HepG2 (cell line): ENCODE measurements around the gene NPEPL1. TPM values are rescaled to one million over a fixed set of nuclear protein-coding genes. Genes with fewer than 3 reads are reported as not detected.

Experiments used
- ATAC-seq: fragments of 200-7000 bp; cut with Tn5 transposase; 3 replicates; pipeline ENCODE4 v1.9.1; 2020; ENCODE audit warnings: mild to moderate bottlenecking, moderate library complexity
- BruUV-seq: library from RNA; stranded (reverse); fragments of 400-500 nt; replicated peaks from 2 replicates; lab custom pipeline; 2021; lab: Mats Ljungman, UMichigan
- CTCF ChIA-PET: fragments of 300-600 bp; formaldehyde crosslinking; extraction: SDS; loops from one replicate; lab custom pipeline; 2021; ENCODE audit warnings: low total read pairs, inconsistent platforms, low intra/inter-chr PET ratio; lab: Yijun Ruan, JAX
- POLR2A ChIA-PET: fragments of 350-600 bp; sonication (Branson Sonifier 250); formaldehyde crosslinking; loops from one replicate; lab custom pipeline; 2020; ENCODE audit warnings: antibody characterized with exemption, inconsistent platforms; lab: Yijun Ruan, JAX
- DNase-seq: peaks from one replicate; pipeline ENCODE4 v3.0.0-alpha.2; 2015; ENCODE audit warnings: low spot score
- FAIRE-seq: peaks from 3 replicates; lab custom pipeline; 2011; peaks lifted over from hg19 to GRCh38; lab: Jason Lieb, UNC
- H2AFZ ChIP-seq: one replicate; pipeline ENCODE4 v1.6.1; 2011; ENCODE audit warnings: low read length, inconsistent platforms
- H3K27ac ChIP-seq: fragments of 300-600 bp; 3 replicates; pipeline ENCODE4 v1.8.0; 2011; ENCODE audit warnings: mixed run types, mild to moderate bottlenecking, mixed read lengths, low read length, inconsistent platforms; ENCODE audit not compliant: insufficient read depth; ENCODE audit errors: extremely low read length
- H3K27me3 ChIP-seq, 2 experiments: fragments of 200-600 bp in 1 of 2; 2 replicates in 1 of 2; 3 replicates in 1 of 2; pipeline versions ENCODE4 v1.6.0 to v1.8.0; 2011; ENCODE audit warnings: low read length in 2 of 2, mild to moderate bottlenecking in 2 of 2, moderate library complexity in 2 of 2, inconsistent platforms in 1 of 2; ENCODE audit not compliant: insufficient read depth in 2 of 2, control insufficient read depth in 1 of 2
- H3K36me3 ChIP-seq, 2 experiments: fragments of 200-600 bp in 1 of 2; replicated peaks in 1 of 2; 2 replicates in 1 of 2; 3 replicates in 1 of 2; pipeline versions ENCODE4 v1.5.1 to v1.8.0; 2011; ENCODE audit warnings: low read length in 2 of 2, inconsistent platforms in 1 of 2; ENCODE audit not compliant: insufficient read depth in 2 of 2, control insufficient read depth in 1 of 2
- H3K4me1 ChIP-seq: 2 replicates; pipeline ENCODE4 v1.5.1; 2012; ENCODE audit warnings: low read length, inconsistent platforms; ENCODE audit not compliant: insufficient read depth
- H3K4me2 ChIP-seq: 2 replicates; pipeline ENCODE4 v1.6.0; 2011; ENCODE audit warnings: low read depth, low read length, inconsistent platforms
- H3K4me3 ChIP-seq, 3 experiments: fragments of 200-600 bp in 1 of 3; sonication (generic), shearing (Covaris generic) in 1 of 3; replicated peaks in 1 of 3; 2 replicates each; pipeline ENCODE4 v1.5.1; 2011 to 2016; ENCODE audit warnings: low read length in 3 of 3, inconsistent platforms in 2 of 3, low read depth in 2 of 3, mild to moderate bottlenecking in 2 of 3, control low read depth in 1 of 3, mixed read lengths in 1 of 3; ENCODE audit not compliant: insufficient read depth in 1 of 3
- H3K79me2 ChIP-seq: one replicate; pipeline ENCODE4 v1.6.1; 2011; ENCODE audit warnings: low read length, inconsistent platforms; ENCODE audit not compliant: insufficient read depth
- H3K9ac ChIP-seq: 2 replicates; pipeline ENCODE4 v1.6.0; 2011; ENCODE audit warnings: mild to moderate bottlenecking, low read depth, low read length, inconsistent platforms; ENCODE audit not compliant: insufficient read depth
- H3K9me3 ChIP-seq: 2 replicates; pipeline ENCODE4 v1.5.1; 2012; ENCODE audit warnings: mild to moderate bottlenecking, low read length
- H4K20me1 ChIP-seq: 2 replicates; pipeline ENCODE4 v1.6.0; 2011; ENCODE audit warnings: inconsistent platforms, mild to moderate bottlenecking, low read length, moderate library complexity; ENCODE audit not compliant: insufficient read depth
- NFKB2 ChIP-seq: sonication (generic); formaldehyde crosslinking; IDR thresholded peaks from 2 replicates; pipeline ENCODE4 v1.4.0; 2020; ENCODE audit warnings: missing genetic modification reagents, borderline replicate concordance
- RBM39 ChIP-seq: fragments of 200-400 bp; formaldehyde crosslinking; IDR thresholded peaks from one replicate; pipeline ENCODE4 v1.6.1; 2018; ENCODE audit warnings: antibody characterized with exemption, mild to moderate bottlenecking, low read depth, low read length; ENCODE audit not compliant: poor library complexity, severe bottlenecking
- ZBTB33 ChIP-seq: sonication (generic); formaldehyde crosslinking; IDR thresholded peaks from 2 replicates; pipeline ENCODE4 v1.4.0; 2020; ENCODE audit warnings: missing genetic modification reagents
- ZBTB38 ChIP-seq: sonication (generic); formaldehyde crosslinking; IDR thresholded peaks from 2 replicates; pipeline ENCODE4 v1.5.1; 2020; ENCODE audit warnings: mild to moderate bottlenecking, missing genetic modification reagents
- ZNF691 ChIP-seq: sonication (generic); formaldehyde crosslinking; IDR thresholded peaks from 2 replicates; pipeline ENCODE4 v1.4.0; 2020; ENCODE audit warnings: missing genetic modification reagents, low read depth, mild to moderate bottlenecking, borderline replicate concordance
- ZNF747 ChIP-seq: sonication (generic); formaldehyde crosslinking; IDR thresholded peaks from 2 replicates; pipeline ENCODE4 v1.8.1; 2023; ENCODE audit warnings: missing genetic modification reagents, mild to moderate bottlenecking, borderline replicate concordance
- WGBS: methylation state at CpG from one replicate; pipeline ENCODE4 v1.1.6; 2017; ENCODE audit warnings: low lambda C conversion rate; 5-methylcytosine and 5-hydroxymethylcytosine counted together
- in situ Hi-C: cut with HindIII; loops from 2 replicates; pipeline ENCODE4 v1.10.0; 2017; ENCODE audit warnings: low pct_unique_long_range_greater_than_20kb; ENCODE audit not compliant: extremely low pct_ligation_motif_present
- intact Hi-C: fragments of 100-400 bp; cut with micrococcal nuclease; formaldehyde crosslinking; loops from one replicate; pipeline ENCODE4 v1.10.0; 2022; ENCODE audit not compliant: unreplicated experiment
- polyA plus RNA-seq, 8 experiments: library from polyadenylated mRNA; depleted of rRNA in 3 of 8; stranded (reverse) in 7 of 8; unstranded in 1 of 8; fragments of >200 nt; fragmentation: Illumina TruSeq in 4 of 8; extraction: Trizol in 4 of 8; gene quantifications; 2 replicates each; pipeline versions ENCODE4 v1.2.1 to v1.2.3, GENCODE V29; 2011 to 2016; ENCODE audit warnings: low read depth in 4 of 8, missing spikeins in 1 of 8, mixed read lengths in 1 of 8; ENCODE audit not compliant: insufficient read depth in 1 of 8
- total RNA-seq, 5 experiments: library from RNA; depleted of rRNA; stranded (reverse); fragments of >200 nt; fragmentation: Illumina TruSeq; extraction: Trizol; gene quantifications; 2 replicates each; pipeline ENCODE4 v1.2.3, GENCODE V29; 2016; ENCODE audit warnings: low read depth in 1 of 5

NPEPL1 gene
- total and polyA plus RNA-seq, 2 of the 13 experiments (the other 11 are each of a cell fraction or from before 2014, with no cell fraction given), result 4.1 to 7.5 TPM

- 90% methylated on average over 72 of the region's 73 CpGs for WGBS
- peak overlapping the region; percentile 49 for H2AFZ ChIP-seq
- no peaks in the 10 kb centered on the region for H3K36me3 ChIP-seq
- H3K4me2 ChIP-seq, result peak overlapping the region; percentile 52
- no peak for FAIRE-seq
- CTCF ChIA-PET, result no interaction called here
- no peak for DNase-seq
- intact Hi-C loops, result loop anchor here (1.0 to 10.0 kb wide), 3 partner anchors 28 to 413 kb away; no protein-coding TSS in a partner anchor
- BruUV-seq, result no TSS peak
- H4K20me1 ChIP-seq, result peaks cover 7% of the 10 kb centered on the region; the same call in 1 of the 2 replicates
- peak overlapping the region in 2 of 3 experiments; percentile 2 to 22; a peak in 1 of 6 replicates for H3K4me3 ChIP-seq
- peaks cover 35% of the 10 kb centered on the region for H3K79me2 ChIP-seq
- peak; percentile 18; the same call in 1 of the 2 replicates for TF ChIP-seq NFKB2 (CRISPR knock-in tag)
- no peak for TF ChIP-seq ZNF691
- TF ChIP-seq ZBTB33 (CRISPR knock-in tag), result 0 out of 2 replicates have a peak, but pooled peaks have one; percentile 22
- TF ChIP-seq ZNF747 (CRISPR knock-in tag), result no peak
- TF ChIP-seq ZBTB38 (CRISPR knock-in tag), result peak; percentile 92
- no peak for TF ChIP-seq RBM39
- in situ Hi-C loops, result loop anchor here (10.0 kb wide), 1 partner anchor 405 kb away; no protein-coding TSS in a partner anchor
- no peak for ATAC-seq
- POLR2A ChIA-PET, result no interaction called here
- H3K27ac ChIP-seq, result no peak overlapping the region
- no peaks in the 10 kb centered on the region for H3K9me3 ChIP-seq
- H3K9ac ChIP-seq, result no peak overlapping the region
- peaks cover 0 to 6% of the 10 kb centered on the region in 2 experiments; a peak in 2 of 5 replicates for H3K27me3 ChIP-seq
- peaks cover 42% of the 10 kb centered on the region for H3K4me1 ChIP-seq
These were observed 43.1 kb upstream of the NPEPL1 start for GRCh38 chr20:58649288-58650180.
